ENCODE data around the gene BRME1.
A peak's percentile ranks its signal among the peaks of the same experiment; 100 is the strongest.

Gene BRME1

GRCh38 chr19:13848340-13848677 lies 57.6 kb downstream of the BRME1 start:
- TF ChIP-seq, protein P1, sequence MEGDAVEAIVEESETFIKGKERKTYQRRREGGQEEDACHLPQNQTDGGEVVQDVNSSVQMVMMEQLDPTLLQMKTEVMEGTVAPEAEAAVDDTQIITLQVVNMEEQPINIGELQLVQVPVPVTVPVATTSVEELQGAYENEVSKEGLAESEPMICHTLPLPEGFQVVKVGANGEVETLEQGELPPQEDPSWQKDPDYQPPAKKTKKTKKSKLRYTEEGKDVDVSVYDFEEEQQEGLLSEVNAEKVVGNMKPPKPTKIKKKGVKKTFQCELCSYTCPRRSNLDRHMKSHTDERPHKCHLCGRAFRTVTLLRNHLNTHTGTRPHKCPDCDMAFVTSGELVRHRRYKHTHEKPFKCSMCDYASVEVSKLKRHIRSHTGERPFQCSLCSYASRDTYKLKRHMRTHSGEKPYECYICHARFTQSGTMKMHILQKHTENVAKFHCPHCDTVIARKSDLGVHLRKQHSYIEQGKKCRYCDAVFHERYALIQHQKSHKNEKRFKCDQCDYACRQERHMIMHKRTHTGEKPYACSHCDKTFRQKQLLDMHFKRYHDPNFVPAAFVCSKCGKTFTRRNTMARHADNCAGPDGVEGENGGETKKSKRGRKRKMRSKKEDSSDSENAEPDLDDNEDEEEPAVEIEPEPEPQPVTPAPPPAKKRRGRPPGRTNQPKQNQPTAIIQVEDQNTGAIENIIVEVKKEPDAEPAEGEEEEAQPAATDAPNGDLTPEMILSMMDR (conservative IDR thresholded peaks at IDR 0.05; ENCODE audit: low read length), result no peak
- H3K4me3 ChIP-seq (ENCODE audit: low read length), result no peak overlapping the region
- no peak for DNase-seq (ENCODE audit: low read depth)

- TF ChIP-seq, protein P1 (conservative IDR thresholded peaks at IDR 0.05; ENCODE audit: low read length), result peak; percentile 15; the same call in 1 of the 2 replicates
- peak overlapping the region; percentile 67 for H3K4me3 ChIP-seq (ENCODE audit: low read length)
- DNase-seq (ENCODE audit: low read depth), result peak; percentile 96
Measured at GRCh38 chr19:13847407-13848339, 58.2 kb downstream of the BRME1 start.

GRCh38 chr19:13846557-13847406 lies 59.1 kb downstream of the BRME1 start:
- H3K4me3 ChIP-seq (ENCODE audit: low read length), result peak overlapping the region; percentile 67
- TF ChIP-seq, protein P1 (conservative IDR thresholded peaks at IDR 0.05; ENCODE audit: low read length), result no peak
- DNase-seq (ENCODE audit: low read depth), result peak; percentile 95

DNA sequence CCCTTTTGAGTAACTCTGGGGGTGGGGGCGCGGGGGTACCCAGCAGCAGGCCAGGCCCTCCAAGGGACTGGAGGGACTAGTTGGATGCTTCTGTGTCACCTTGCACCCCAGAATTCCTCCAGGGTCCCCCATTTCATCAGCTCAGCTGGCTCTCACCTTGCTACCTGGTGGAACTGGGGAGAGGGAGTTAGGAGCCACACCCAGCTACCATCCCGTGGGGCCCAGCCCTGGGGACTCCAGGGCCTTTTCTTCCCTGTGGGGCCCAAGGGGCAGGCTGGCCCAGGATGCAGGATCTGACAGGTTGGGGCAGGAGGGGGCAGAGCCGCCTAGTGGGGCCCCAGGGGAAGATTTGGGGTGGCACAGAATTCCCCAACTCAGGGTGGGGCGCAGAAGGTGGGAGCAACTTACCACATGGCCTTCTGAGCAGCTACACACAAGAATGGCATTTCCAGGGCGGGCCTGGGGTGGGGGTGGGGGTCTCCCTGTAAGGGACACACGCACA lies 61.7 kb downstream of the BRME1 start:
- TF ChIP-seq, protein P1 (conservative IDR thresholded peaks at IDR 0.05; ENCODE audit: low read length), result no peak
- H3K4me3 ChIP-seq (ENCODE audit: low read length), result no peak overlapping the region
- no peak for DNase-seq (ENCODE audit: low read depth)

DNA sequence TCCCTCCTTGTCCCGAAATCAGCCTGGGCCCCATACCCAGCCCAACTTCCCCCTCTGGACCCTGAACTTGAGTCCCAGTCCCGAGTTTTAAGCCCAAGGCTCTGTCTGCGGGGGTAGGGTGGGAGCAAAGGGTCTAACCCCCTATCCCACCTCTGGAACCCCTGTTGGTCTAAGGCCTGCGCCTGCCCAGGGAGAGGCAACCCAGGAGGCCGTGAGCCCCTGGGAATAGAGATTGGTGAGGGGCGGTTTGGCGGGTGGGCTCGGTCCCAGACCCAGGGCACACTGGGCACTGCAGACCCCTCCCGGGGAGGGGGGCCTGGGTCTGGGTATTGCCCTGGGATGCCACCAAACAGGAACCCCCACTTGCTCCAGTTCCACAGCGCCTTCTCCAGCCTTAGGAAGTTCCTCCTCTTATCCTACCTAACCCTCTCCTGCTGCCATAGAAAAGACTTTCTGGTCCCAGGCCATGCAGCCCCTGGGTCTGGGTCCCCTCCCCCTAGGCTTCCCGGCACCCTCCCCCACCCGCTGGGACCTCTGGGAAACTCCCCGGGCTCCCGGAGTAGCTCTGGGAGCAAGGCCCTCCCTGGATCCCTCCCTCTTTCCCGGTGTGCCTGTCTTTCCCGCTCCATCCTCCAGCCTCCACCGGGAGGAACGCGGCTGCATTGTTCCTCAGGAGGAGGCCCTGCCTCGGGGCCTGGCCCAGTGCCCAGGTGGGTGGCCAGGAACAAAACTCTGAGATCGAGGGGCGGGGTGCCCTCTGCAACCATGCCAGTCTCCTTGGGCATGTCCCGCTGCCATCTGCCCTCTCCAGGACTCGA lies 62.6 kb downstream of the BRME1 start:
- peak overlapping the region; percentile 72 for H3K4me3 ChIP-seq (ENCODE audit: low read length)
- peak; percentile 54 for DNase-seq (ENCODE audit: low read depth)
- TF ChIP-seq, protein P1 (conservative IDR thresholded peaks at IDR 0.05; ENCODE audit: low read length), result no peak

GRCh38 chr19:13842291-13843103 lies 63.4 kb downstream of the BRME1 start:
- peak overlapping the region; percentile 99 for H3K4me3 ChIP-seq (ENCODE audit: low read length)
- peak; percentile 79 for DNase-seq (ENCODE audit: low read depth)
- TF ChIP-seq, protein P1 (conservative IDR thresholded peaks at IDR 0.05; ENCODE audit: low read length), result no peak
